ENCODE results near the gene CCNY.

The CCNY gene

GRCh38 chr10:35425595-35425994 lies 89.3 kb downstream of the CCNY start:
- no peak for DNase-seq (ENCODE audit: low read depth in 2 of 2)

GRCh38 chr10:35426657-35427056 lies 90.3 kb downstream of the CCNY start:
- no peak for DNase-seq (ENCODE audit: low read depth in 2 of 2)

- no peak for DNase-seq (ENCODE audit: low read depth in 2 of 2)
Observed at GRCh38 chr10:35427543-35427942, 91.2 kb downstream of the CCNY start.

- DNase-seq (ENCODE audit: low read depth in 2 of 2): no peak
Observed at GRCh38 chr10:35428521-35428920, 92.2 kb downstream of the CCNY start.

- DNase-seq (ENCODE audit: low read depth in 2 of 2): no peak
Observed at GRCh38 chr10:35432781-35433338, 96.6 kb downstream of the CCNY start.

GRCh38 chr10:35433851-35434426 lies 97.6 kb downstream of the CCNY start:
- DNase-seq (ENCODE audit: low read depth in 2 of 2): no peak

GRCh38 chr10:35434533-35434932 lies 98.2 kb downstream of the CCNY start:
- no peak for DNase-seq (ENCODE audit: low read depth in 2 of 2)

- DNase-seq (ENCODE audit: low read depth in 2 of 2): no peak
Observed at GRCh38 chr10:35435824-35436223, 99.5 kb downstream of the CCNY start.

- no peak for DNase-seq (ENCODE audit: low read depth in 2 of 2)
Observed at GRCh38 chr10:35437829-35438228, 101.5 kb downstream of the CCNY start.

- DNase-seq (ENCODE audit: low read depth in 2 of 2): no peak
Observed at GRCh38 chr10:35438718-35439571, 102.6 kb downstream of the CCNY start.

GRCh38 chr10:35440016-35440415 lies 103.7 kb downstream of the CCNY start:
- no peak for DNase-seq (ENCODE audit: low read depth in 2 of 2)

GRCh38 chr10:35442028-35442427 lies 105.7 kb downstream of the CCNY start:
- no peak for DNase-seq (ENCODE audit: low read depth in 2 of 2)

GRCh38 chr10:35442592-35442991 lies 106.3 kb downstream of the CCNY start:
- DNase-seq (ENCODE audit: low read depth in 2 of 2): no peak

- DNase-seq (ENCODE audit: low read depth in 2 of 2): no peak
Observed at GRCh38 chr10:35443858-35444257, 107.5 kb downstream of the CCNY start.

GRCh38 chr10:35445150-35445884 lies 109.0 kb downstream of the CCNY start:
- DNase-seq (ENCODE audit: low read depth in 2 of 2): no peak

GRCh38 chr10:35446439-35446838 lies 110.1 kb downstream of the CCNY start:
- no peak for DNase-seq (ENCODE audit: low read depth in 2 of 2)

GRCh38 chr10:35447693-35448407 lies 111.5 kb downstream of the CCNY start:
- DNase-seq (ENCODE audit: low read depth in 2 of 2): no peak

GRCh38 chr10:35448687-35449662 lies 112.7 kb downstream of the CCNY start:
- DNase-seq (ENCODE audit: low read depth in 2 of 2): no peak

- DNase-seq (ENCODE audit: low read depth in 2 of 2): no peak
Observed at GRCh38 chr10:35449944-35450343, 113.6 kb downstream of the CCNY start.

GRCh38 chr10:35451151-35452016 lies 115.1 kb downstream of the CCNY start:
- DNase-seq (ENCODE audit: low read depth in 2 of 2): no peak
